Omental fat pad (tissue), 4 donors: Measurements from ENCODE around the gene SPATA6L. TPM values are rescaled to one million over a fixed set of nuclear protein-coding genes. Genes with fewer than 3 reads are reported as not detected.

ENCODE experiments used
- ATAC-seq: fragments of 150-250 bp; one replicate; pipeline ENCODE4 v1.9.1; 2016; ENCODE audit warnings: mild to moderate bottlenecking, moderate library complexity; ENCODE audit not compliant: low FRiP score
- DNase-seq: peaks from one replicate; pipeline ENCODE4 v3.0.0-alpha.2; 2019; ENCODE audit warnings: low spot score
- total RNA-seq, 4 donors: library from RNA; depleted of rRNA; stranded (reverse); fragments of >200 nt; gene quantifications; one replicate each; pipeline ENCODE4 v1.1.0, GENCODE V29; 2016
- TF ChIP-seq, protein P1 (sequence below), 3 donors: fragments of 450-650 bp; IDR thresholded peaks; one replicate each; pipeline ENCODE4 v1.5.1; 2016 to 2017; ENCODE audit warnings: antibody characterized with exemption in 3 of 3, mild to moderate bottlenecking in 3 of 3, moderate library complexity in 2 of 3

The SPATA6L gene
- total RNA-seq, 4 donors from 2014 or later: 1.3 to 5.5 (median 2.6) TPM

DNA sequence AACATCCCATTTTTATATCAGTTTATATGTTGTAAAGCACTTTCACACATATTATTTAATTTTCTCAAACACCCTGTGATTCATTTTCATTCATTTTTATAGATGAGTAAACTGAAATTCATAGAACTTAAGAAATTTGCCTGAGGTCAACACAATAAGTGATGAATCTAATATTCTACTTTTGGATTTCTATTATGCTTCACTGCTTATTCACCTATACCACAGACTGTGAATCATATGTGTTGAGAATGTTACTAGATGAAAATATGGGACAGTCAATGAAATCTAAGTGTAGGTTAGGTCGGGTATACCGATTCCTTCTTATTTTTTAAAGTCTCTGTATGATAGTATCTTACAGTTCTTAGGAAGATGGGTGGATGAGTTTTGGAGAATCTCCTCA lies 37.8 kb upstream of the SPATA6L start:
- TF ChIP-seq, protein P1, sequence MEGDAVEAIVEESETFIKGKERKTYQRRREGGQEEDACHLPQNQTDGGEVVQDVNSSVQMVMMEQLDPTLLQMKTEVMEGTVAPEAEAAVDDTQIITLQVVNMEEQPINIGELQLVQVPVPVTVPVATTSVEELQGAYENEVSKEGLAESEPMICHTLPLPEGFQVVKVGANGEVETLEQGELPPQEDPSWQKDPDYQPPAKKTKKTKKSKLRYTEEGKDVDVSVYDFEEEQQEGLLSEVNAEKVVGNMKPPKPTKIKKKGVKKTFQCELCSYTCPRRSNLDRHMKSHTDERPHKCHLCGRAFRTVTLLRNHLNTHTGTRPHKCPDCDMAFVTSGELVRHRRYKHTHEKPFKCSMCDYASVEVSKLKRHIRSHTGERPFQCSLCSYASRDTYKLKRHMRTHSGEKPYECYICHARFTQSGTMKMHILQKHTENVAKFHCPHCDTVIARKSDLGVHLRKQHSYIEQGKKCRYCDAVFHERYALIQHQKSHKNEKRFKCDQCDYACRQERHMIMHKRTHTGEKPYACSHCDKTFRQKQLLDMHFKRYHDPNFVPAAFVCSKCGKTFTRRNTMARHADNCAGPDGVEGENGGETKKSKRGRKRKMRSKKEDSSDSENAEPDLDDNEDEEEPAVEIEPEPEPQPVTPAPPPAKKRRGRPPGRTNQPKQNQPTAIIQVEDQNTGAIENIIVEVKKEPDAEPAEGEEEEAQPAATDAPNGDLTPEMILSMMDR (IDR thresholded peaks at IDR 0.05): no peak
- no peak for DNase-seq
- ATAC-seq: no peak

- ATAC-seq: no peak
- TF ChIP-seq, protein P1 (IDR thresholded peaks at IDR 0.05): no peak
- DNase-seq: no peak
Measured at GRCh38 chr9:4701526-4701925, 35.2 kb upstream of the SPATA6L start.

DNA sequence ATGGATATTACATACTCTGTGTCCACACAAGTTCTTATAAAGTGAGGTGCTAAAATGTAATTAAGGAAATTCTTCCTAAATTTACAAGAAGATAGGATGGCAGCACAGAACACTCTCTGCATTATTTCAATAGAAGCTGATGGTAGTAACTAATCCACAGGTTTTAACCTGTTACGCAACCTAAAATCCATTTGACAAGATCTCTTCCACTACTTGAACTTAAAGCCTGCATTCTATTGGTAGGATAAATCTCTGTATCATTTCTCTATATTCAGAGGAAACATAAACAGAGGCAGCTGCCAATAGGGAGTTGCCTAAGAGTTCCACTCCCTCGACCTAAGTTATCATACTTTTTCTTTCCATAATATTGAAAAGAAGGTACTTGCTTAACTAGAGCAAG lies 34.7 kb upstream of the SPATA6L start:
- TF ChIP-seq, protein P1 (IDR thresholded peaks at IDR 0.05): no peak
- ATAC-seq: no peak

GRCh38 chr9:4700091-4700490 lies 33.8 kb upstream of the SPATA6L start:
- TF ChIP-seq, protein P1 (IDR thresholded peaks at IDR 0.05): no peak
- ATAC-seq (no peak), DNase-seq (no peak)

More for the DNA sequence above, 34.7 kb upstream of the SPATA6L start:
- DNase-seq: no peak

DNA sequence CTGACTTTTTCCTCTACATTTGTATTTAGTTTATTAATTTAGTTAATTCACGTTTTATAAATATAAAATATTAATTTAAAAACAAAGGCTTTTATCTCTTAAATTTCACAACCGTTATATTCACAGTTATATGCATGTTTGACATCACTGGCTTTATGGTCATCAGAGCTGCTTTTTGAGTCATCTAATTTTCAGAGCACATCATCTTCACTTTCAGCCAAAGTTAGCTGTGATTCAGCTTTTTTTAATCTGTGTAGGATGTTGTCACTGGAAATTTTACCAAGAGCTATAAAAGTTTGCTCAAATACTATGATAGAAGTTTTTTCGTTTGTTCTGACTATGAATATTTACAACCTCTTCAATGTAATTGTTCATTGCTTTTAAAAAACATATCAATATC lies 25.5 kb upstream of the SPATA6L start:
- peak; percentile 60 for ATAC-seq
- no peak for DNase-seq
- TF ChIP-seq, protein P1 (IDR thresholded peaks at IDR 0.05): no peak

GRCh38 chr9:4690144-4690543 lies 23.9 kb upstream of the SPATA6L start:
- TF ChIP-seq, protein P1 (IDR thresholded peaks at IDR 0.05): no peak
- ATAC-seq: no peak
- DNase-seq: no peak

DNA sequence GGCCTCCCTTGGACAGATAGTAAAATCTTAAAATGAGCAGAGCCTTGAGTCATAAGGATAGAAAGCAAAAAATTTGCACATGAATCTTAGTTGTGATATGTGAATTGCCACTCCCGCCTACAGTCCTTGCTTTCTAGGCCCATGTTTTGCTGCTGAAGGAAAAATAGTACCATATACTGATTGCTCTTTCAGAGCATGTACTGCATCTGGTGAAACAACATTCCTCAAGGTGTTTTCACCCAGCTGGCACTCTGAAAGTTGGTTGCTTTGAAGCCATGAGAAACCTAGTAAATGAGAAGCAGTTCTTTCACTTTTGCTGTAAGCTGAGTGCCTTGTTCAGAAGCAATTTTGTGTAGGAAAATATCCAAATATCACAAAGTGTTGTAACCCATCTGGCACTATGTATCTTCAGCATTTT lies 23.4 kb upstream of the SPATA6L start:
- DNase-seq: no peak
- TF ChIP-seq, protein P1 (IDR thresholded peaks at IDR 0.05): no peak
- peak; percentile 80 for ATAC-seq
